ENCODE measurements around the gene FASLG.
"Not testable (repeated sequence)": the region's sequence is repeated elsewhere in the genome, so short reads cannot be mapped to it uniquely, and the experiment has no call there.

Gene FASLG, protein sequence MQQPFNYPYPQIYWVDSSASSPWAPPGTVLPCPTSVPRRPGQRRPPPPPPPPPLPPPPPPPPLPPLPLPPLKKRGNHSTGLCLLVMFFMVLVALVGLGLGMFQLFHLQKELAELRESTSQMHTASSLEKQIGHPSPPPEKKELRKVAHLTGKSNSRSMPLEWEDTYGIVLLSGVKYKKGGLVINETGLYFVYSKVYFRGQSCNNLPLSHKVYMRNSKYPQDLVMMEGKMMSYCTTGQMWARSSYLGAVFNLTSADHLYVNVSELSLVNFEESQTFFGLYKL

GRCh38 chr1:172658871-172659453, at the start of gene FASLG:
TSS of gene FASLG (plus strand) at chr1:172659103. CDS start at chr1:172659202, 99 bp downstream.
- DNase-seq, result no peak

DNA sequence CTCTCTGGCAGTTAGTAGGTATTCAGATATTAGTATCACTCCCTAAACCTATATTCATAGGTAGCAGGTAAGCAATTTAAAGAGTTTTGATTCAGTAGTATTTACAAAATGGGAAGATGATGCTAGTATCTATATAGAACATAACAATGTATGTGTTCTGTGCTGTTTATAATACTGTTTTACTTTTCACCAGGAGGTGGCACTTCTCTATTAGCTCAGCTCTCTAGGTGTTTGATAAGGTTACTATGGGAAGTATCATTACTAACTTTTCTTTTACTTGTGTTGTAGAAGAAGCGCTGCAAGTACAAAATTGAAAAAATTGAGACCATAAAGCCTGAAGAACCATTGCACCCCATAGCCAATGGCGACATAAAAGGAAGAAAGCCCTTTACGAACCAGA, 49.4 kb upstream of the FASLG start:
- no peak for DNase-seq

DNA sequence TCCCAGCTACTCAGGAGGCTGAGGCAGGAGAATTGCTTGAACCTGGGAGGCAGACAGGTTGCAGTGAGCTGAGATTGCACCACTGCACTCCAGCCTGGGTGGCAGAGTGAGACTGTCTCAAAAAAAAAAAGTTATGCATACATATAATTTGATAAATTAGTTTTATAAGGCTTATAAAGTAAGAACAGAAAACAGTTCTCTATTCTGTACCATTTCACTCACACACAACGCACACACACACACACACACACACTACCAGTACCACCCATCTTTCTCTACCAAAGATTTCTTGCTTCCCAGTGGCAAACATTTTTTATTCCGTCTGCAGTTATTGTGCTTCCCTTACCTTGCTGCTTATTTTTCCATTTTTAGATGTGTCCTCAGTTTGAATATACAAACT, 46.4 kb upstream of the FASLG start:
- no peak for DNase-seq

DNA sequence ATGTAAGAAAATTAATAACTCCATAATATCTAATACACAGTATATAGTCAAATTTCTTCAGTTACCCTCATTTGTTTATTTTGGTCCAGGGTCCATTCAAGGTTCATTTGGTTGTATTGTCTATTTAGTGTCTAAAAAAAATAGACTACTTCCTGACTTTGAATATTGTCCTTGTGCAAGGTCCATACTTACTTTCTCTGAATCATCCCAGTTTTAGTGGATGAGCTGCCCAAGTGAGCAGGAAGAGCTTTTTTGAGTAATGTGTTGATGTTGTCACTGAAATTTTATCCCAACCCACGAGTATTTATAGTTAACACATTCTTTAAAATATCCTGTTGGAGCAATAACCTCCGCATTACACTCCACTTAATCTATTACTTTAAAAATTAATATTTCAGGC, 45.6 kb upstream of the FASLG start:
- DNase-seq, result no peak

GRCh38 chr1:172616195-172616594, 42.7 kb upstream of the FASLG start:
- no peak for DNase-seq

DNA sequence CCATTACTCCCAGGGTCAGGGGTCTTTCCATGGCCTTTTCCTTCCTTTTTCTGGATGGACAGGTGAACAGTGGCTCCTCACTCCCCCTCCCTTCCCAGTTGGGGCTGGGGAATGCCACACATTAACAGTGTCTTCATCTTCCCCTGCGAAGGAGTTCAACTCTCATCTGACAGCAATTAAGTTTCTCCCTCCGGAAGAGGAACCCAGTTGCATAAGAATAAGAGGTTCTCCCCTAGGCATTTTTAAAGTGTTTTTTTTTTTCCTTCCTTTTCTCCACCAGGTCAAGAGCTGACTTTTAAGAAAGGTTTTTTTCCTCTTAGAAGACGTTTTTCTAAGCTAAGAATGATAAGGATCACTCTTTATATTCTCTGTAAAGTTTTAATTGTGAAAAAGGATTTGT, 42.3 kb upstream of the FASLG start:
- no peak for DNase-seq

- DNase-seq, result not testable (repeated sequence)
Measured at GRCh38 chr1:172620603-172621002, 38.3 kb upstream of the FASLG start.

DNA sequence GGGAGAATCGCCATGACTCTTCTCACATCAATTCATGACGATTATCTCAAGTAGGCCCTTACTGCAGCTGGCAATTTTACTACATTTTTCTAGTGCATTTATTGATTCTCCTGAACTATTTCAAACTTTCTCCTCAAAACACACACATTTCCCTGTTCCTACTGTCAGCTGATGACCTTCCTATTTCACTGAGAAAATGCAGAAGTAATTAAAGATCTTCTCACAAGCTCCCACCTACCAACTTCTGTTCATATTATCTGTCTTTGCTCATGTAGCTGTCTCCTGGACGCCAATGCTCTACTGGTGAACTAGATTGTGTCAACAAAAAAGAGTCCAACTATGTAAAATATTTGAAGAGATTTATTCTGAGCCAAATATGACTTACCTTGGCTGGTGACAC, 36.4 kb upstream of the FASLG start:
- no peak for DNase-seq

DNA sequence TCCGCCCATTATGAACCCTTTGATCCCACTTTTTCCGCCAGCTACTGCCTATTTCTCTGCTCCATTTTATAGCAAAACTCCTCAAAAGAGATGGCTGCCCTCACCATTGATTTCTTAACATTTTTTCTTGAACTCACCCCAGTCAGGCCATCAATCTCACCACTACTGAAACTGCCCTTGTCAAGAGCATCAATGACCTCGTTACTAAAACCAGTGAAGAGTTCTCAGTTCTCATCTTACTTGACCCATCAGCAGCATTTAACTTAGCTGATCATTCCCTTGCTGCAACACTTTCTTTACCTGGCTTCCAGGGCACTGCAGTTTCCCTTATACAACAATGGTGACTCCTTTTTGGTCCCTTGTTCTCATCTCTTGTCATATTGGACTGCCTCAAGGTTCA, 35.2 kb upstream of the FASLG start:
- DNase-seq, result no peak

- DNase-seq, result no peak
Measured at GRCh38 chr1:172626845-172627244, 32.1 kb upstream of the FASLG start.

DNA sequence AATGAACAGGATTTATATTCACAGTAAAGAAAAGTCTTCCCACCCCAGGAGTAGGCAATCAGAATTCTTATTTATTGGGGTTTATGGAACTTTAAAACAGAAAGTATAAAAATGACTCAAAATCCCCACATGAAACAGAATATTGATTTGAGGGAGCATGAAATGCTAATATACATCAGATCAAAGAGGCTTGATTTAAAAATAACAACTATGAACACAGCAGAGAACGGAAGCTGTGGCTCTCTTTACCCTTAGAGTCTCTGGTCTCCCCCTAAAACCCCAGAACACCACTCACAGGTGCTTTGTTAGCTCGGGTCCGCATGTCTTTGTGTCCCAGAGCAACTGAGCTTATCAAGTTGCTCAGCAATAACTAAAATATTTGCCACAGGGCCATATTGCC, 31.2 kb upstream of the FASLG start:
- DNase-seq, result no peak

DNA sequence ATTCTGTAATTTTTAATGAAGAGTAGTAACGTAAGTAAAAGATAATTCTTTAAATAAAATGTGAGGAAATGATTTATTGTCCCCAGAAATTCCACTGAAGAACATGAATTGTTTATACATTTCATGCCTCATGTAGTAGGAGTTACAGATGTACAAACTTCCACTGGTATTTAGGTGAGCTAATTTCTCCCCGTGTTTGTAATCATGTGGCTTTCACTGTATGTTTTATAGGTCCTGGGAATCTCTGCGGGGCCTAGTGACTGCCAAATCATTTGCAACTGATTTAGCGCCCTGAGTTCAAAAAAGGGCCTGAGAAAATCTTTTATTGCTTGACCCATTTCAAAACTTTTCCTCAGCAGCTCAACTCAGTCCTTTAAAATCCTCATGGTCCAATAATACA, 30.5 kb upstream of the FASLG start:
- no peak for DNase-seq

DNA sequence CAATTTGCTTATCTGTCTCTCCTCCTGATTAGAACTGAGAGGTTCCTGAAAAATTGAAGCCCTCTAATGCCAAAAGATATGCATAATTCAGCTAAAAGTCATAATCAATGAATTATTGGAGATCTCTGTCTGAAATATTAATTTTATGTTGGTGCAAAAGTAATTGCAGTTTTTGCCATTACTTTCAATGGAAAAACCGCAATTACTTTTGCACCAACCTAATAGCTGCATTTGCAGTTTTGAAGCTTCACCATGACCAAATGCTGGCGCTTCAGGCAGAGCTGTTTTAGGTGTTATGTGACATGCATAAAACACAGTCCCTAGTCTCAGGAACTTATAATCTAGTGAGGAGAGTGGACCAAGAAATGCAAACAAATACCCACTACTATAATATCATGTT, 29.7 kb upstream of the FASLG start:
- no peak for DNase-seq

GRCh38 chr1:172629638-172630037, 29.3 kb upstream of the FASLG start:
- no peak for DNase-seq

DNA sequence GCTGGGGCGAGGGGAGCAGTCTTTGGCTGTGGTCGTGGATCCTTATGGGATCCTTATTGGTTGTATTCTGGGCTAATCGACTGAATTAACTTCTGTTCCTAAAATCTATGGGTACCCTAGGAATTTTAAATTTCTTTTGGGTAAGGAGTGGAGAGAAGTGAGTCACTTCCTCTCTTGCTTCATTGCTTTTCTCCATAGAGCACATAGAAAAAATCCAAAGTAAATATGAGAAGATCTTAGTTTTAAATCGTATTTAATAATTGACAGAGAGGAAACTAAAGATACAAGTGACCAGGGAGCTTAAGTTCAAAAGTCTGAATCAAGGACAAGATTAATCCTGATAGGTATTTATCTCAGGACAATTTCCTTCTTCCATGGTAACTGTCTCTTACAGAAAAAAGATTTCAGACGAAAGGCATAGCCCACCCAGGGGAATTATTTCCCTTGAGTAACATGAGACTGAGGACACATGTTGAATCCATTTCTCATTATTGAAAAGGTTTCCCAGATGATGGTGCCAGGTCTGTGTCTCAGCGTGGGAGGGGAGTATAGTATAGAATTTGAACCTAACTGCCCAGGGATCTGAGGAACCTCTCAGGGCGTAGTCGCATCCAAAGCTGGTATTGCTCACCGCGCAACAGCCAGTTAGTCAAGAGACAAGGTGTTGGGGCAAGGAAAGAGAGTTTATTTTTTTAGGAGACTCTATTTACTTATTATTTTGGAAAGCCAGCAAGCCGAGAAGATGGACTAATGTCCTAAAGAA, 28.7 kb upstream of the FASLG start:
- no peak for DNase-seq

- DNase-seq, result no peak
Measured at GRCh38 chr1:172630868-172631267, 28.0 kb upstream of the FASLG start.

GRCh38 chr1:172637522-172637921, 21.4 kb upstream of the FASLG start:
- DNase-seq, result no peak

- no peak for DNase-seq
Measured at GRCh38 chr1:172638249-172638648, 20.7 kb upstream of the FASLG start.

DNA sequence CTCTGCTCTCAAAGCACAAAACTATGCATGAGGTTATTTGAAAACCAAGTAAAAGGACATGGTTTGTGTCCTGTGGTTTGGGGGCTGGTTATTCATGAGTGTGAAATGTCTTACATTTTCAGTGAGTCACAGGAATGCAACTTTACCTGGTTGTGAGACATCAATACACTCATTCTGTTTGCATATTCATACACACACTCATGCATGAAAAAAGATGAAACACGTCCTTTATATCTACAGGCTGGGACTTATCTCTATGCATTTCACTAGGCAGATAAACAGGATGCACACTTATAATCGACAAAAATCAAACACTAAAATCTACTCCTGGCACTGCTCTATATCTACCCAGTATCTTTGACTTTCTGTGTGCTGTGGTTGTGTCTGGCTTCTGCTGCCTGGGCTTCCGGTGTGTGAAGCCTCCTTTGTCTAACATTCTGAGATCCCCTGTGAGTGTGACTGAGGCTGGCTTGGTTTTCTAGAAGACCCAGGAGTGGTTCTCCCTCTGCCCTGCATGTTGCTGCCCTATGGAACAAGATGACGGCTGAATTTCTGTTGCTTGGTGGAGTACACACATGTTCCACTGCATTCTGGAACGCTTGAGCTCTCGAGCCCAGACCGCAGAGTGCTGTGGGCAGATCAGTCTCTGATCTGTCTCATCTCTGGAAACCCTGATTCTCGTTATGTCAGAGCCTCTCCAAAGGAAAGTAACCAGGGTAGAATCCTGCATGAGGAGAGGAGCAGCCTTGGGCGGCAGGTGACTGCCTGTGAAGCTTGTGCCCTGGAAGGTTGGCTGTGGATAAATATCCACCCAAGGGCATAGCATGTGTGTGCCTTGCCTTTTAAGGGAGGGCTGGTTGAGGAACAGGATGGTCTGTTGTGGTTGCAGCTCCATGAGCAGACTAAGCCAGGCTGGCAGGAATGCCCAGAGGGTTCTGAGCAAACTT, 19.7 kb upstream of the FASLG start:
- DNase-seq, result no peak

- DNase-seq, result no peak
Measured at GRCh38 chr1:172640111-172640510, 18.8 kb upstream of the FASLG start.

GRCh38 chr1:172641492-172641891, 17.4 kb upstream of the FASLG start:
- no peak for DNase-seq

GRCh38 chr1:172642970-172643369, 15.9 kb upstream of the FASLG start:
- DNase-seq, result no peak
